ENCODE measurements around the gene TGFBR2.

DNA sequence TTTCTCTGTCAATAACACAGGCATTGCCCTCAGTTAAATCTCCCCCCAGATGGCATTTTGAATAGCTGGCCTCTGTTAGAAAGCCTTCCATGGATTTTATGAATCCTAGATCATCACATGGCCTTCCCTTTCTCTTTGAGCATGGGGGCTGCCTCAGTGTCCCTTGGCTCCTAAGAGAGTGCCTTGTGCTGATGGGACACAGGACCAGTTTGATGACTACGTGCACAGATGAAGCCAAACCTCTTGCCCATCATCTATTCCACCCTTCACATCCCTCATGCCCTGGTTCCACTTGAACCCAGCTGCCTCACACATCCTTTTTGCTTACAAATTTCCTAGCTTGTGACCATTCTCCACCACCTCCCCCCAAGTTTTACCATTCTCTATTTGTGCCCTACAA, 12.9 kb downstream of the TGFBR2 start:
- TF ChIP-seq, protein P1, sequence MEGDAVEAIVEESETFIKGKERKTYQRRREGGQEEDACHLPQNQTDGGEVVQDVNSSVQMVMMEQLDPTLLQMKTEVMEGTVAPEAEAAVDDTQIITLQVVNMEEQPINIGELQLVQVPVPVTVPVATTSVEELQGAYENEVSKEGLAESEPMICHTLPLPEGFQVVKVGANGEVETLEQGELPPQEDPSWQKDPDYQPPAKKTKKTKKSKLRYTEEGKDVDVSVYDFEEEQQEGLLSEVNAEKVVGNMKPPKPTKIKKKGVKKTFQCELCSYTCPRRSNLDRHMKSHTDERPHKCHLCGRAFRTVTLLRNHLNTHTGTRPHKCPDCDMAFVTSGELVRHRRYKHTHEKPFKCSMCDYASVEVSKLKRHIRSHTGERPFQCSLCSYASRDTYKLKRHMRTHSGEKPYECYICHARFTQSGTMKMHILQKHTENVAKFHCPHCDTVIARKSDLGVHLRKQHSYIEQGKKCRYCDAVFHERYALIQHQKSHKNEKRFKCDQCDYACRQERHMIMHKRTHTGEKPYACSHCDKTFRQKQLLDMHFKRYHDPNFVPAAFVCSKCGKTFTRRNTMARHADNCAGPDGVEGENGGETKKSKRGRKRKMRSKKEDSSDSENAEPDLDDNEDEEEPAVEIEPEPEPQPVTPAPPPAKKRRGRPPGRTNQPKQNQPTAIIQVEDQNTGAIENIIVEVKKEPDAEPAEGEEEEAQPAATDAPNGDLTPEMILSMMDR (conservative IDR thresholded peaks at IDR 0.05 in 1 of 2, IDR thresholded peaks at IDR 0.05 in 1 of 2; ENCODE audit: extremely low read depth in 1 of 2, insufficient read depth in 1 of 2, low read depth in 1 of 2, low read length in 2 of 2) = no peak
- TF ChIP-seq EZH2 (IDR thresholded peaks at IDR 0.05; ENCODE audit: borderline replicate concordance, low read length) = no peak
